Esophagus (tissue), 2 donors: Measurements from ENCODE around the gene PLCB1. TPM values are rescaled to one million over a fixed set of nuclear protein-coding genes. Genes with fewer than 3 reads are reported as not detected.

Source experiments
- H3K27ac ChIP-seq, 2 donors: one replicate each; pipeline ENCODE4 v1.5.1; 2013; ENCODE audit warnings: low read depth in 2 of 2, mild to moderate bottlenecking in 2 of 2, inconsistent platforms in 1 of 2, low read length in 1 of 2, moderate library complexity in 1 of 2
- H3K27me3 ChIP-seq, 2 donors: one replicate each; pipeline ENCODE4 v1.6.1; 2013; ENCODE audit warnings: low read length in 2 of 2, control low read depth in 1 of 2, mild to moderate bottlenecking in 1 of 2; ENCODE audit not compliant: insufficient read depth in 2 of 2, control insufficient read depth in 1 of 2
- H3K36me3 ChIP-seq, 2 donors: one replicate each; pipeline ENCODE4 v1.6.1; 2013; ENCODE audit warnings: low read length in 1 of 2; ENCODE audit not compliant: control insufficient read depth in 2 of 2, insufficient read depth in 2 of 2
- H3K4me1 ChIP-seq, 2 donors: one replicate each; pipeline ENCODE4 v1.6.1; 2013; ENCODE audit warnings: low read length in 1 of 2; ENCODE audit not compliant: control insufficient read depth in 2 of 2, insufficient read depth in 2 of 2
- H3K4me3 ChIP-seq, 2 donors: one replicate each; pipeline ENCODE4 v1.5.1; 2013; ENCODE audit warnings: low read length in 2 of 2, mild to moderate bottlenecking in 2 of 2, low read depth in 1 of 2, moderate library complexity in 1 of 2
- H3K9me3 ChIP-seq, 2 donors: one replicate each; pipeline ENCODE4 v1.6.1; 2013; ENCODE audit warnings: mild to moderate bottlenecking in 2 of 2, low read depth in 1 of 2, low read length in 1 of 2, moderate library complexity in 1 of 2; ENCODE audit not compliant: control insufficient read depth in 2 of 2, insufficient read depth in 1 of 2
- WGBS, 2 donors: extraction: QIAGEN DNeasy Blood & Tissue Kit; methylation state at CpG; one replicate each; pipeline ENCODE4 v1.1.7; 2013; 5-methylcytosine and 5-hydroxymethylcytosine counted together
- polyA plus RNA-seq, 2 donors: library from polyadenylated mRNA; stranded (reverse); fragments of 200-250 nt; gene quantifications; one replicate each; pipeline ENCODE4 v1.2.3, GENCODE V29; 2013
- donor health status: healthy with polysubstance abuse.
- donor health status: Bipolar disorder and iron deficiency.

The PLCB1 gene
- polyA plus RNA-seq, 2 donors = 1.7 to 3.0 TPM

DNA sequence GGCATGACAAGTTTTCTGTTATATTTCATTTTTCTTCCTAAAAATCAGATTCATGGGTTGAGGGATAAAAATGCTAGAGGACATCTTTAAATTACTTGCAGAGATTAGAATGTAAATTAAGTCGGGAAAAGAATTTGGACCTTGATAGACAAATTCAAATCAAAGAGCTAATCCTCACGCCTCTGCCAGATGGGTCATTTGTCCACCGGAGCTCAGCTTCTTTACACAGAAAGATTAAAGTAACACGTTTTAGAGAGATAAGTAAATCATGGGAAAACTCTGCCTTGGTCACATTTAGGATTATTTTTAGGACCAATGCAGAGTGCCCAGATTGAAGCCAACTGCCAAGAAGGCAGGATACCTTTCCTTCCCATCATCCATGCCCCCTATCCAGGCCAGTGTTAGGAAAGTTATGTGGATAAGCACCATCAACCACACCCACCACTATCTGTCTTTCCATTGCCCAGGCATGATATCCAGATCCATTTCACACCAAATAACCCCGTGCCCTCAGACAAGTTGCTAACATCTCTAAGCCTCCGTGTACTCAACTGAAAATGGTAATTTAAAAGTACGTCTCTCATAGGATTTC is 539.4 kb downstream of the PLCB1 start:
- Histone ChIP-seq H3K36me3 (peaks cover 0 to 4% of the 10 kb centered on the region in 2 donors), H3K27ac (no peak overlapping the region), H3K9me3 (no peaks in the 10 kb centered on the region), H3K27me3 (no peaks in the 10 kb centered on the region), H3K4me3 (no peak overlapping the region), H3K4me1 (no peaks in the 10 kb centered on the region)
- WGBS, 2 donors = 67 to 72% methylated on average over 7 of the region's 7 CpGs

DNA sequence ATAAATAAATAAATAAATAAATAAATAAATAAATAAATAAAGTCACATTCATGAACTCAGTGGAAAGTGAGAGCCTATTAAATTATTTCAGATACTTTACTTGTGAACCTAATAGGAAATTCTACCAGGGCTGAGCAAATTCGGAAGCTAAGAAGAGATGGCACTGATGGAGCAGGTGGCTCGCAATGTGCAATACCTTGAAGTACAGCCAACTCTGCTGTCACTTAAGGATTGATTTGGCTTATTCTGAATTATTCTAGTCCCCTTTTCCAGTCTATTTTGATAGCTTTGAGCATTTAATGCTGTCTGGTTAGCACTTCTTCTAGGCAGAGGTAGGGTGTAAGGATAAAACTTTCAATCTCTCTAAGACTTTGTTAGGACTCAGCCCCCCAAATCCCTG is 541.0 kb downstream of the PLCB1 start:
- Histone ChIP-seq H3K27ac (no peak overlapping the region), H3K4me3 (no peak overlapping the region), H3K4me1 (no peaks in the 10 kb centered on the region), H3K9me3 (no peaks in the 10 kb centered on the region), H3K27me3 (no peaks in the 10 kb centered on the region), H3K36me3 (peaks cover 0 to 4% of the 10 kb centered on the region in 2 donors)
- WGBS, 2 donors = 93 to 95% methylated on average over 2 of the region's 2 CpGs

DNA sequence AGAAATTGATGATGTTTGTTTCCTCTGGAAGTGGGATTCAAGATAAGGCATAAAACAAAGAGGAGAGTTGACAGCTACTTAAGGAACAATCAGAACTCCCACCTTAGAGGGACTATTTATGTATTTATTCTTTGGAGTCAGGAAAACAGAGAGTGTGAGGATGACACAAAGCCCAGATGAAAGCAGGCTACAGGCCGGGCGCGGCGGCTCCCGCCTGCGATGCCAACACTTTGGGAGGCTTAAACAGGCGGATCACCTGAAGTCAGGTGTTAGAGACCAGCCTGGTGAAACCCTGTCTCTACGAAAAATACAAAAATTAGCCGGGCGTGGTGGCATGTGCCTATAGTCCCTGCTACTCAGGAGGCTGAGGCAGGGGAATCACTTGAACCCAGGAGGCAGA is 543.8 kb downstream of the PLCB1 start:
- no peaks in the 10 kb centered on the region for H3K9me3 ChIP-seq

DNA sequence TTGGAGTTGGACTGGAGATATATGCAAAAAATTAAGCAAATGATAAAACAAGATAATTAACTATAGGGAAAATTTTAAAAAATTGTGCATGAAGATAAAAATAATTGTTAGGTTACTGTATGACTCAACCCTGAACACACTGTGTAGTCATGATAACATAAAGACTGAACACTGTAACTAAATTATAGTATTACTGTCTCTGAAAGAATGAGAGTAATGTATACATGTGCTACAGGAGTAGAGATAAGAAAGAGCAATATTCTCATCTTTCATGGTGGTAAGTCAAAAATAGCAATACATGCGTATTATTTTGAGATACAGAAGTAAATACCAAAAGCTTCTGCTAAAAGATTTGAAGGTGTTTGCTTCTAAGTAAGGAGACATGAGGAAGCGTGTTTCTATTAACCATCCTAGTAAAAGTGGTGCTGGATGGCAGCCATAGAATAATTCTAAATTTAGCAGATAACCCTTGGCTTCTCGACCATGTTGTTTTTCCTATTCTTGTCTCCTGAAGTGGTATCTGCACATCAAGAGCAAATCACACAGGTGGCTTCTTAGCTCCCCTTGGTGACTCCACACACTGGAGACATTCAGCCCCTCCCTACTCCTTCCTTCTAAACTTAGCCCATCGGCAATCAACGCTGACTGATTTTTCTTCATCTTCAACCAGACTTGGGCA is 546.2 kb downstream of the PLCB1 start:
- Histone ChIP-seq H3K9me3 (no peaks in the 10 kb centered on the region), H3K27ac (no peak overlapping the region), H3K36me3 (peaks cover 0 to 2% of the 10 kb centered on the region in 2 donors), H3K4me1 (no peaks in the 10 kb centered on the region), H3K4me3 (no peak overlapping the region), H3K27me3 (no peaks in the 10 kb centered on the region)
- 70 to 81% methylated on average over 5 of the region's 5 CpGs for WGBS, 2 donors

More for the DNA sequence above, 543.8 kb downstream of the PLCB1 start:
- Histone ChIP-seq H3K27me3 (no peaks in the 10 kb centered on the region), H3K4me1 (no peaks in the 10 kb centered on the region), H3K4me3 (no peak overlapping the region), H3K36me3 (peaks cover 0 to 4% of the 10 kb centered on the region in 2 donors), H3K27ac (no peak overlapping the region)
- 93 to 95% methylated on average over 10 of the region's 10 CpGs for WGBS, 2 donors

DNA sequence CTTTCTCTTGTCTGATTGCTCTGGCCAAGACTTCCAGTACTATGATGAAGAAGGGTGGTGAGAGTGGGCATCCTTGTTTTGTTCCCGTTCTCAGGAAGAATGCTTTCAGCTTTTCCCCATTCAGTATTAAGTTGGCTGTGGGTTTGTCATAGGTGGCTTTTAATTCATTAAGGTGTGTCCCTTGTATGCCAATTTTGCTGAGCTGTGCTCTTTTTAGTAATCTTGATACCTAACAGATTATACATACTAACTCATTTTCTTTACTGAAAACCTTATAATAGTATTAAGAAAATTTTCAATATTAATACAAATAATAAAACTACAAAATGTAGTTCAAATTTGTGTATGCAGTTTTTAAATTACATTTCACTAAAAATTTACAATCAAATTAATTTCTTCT is 557.3 kb downstream of the PLCB1 start:
- H3K9me3 ChIP-seq = no peaks in the 10 kb centered on the region
- H3K36me3 ChIP-seq = no peaks in the 10 kb centered on the region
- H3K4me3 ChIP-seq = no peak overlapping the region
- no peaks in the 10 kb centered on the region for H3K27me3 ChIP-seq
- no peaks in the 10 kb centered on the region for H3K4me1 ChIP-seq
- WGBS, 2 donors = 91 to 92% methylated on average over 1 of the region's 1 CpG
- no peak overlapping the region for H3K27ac ChIP-seq

DNA sequence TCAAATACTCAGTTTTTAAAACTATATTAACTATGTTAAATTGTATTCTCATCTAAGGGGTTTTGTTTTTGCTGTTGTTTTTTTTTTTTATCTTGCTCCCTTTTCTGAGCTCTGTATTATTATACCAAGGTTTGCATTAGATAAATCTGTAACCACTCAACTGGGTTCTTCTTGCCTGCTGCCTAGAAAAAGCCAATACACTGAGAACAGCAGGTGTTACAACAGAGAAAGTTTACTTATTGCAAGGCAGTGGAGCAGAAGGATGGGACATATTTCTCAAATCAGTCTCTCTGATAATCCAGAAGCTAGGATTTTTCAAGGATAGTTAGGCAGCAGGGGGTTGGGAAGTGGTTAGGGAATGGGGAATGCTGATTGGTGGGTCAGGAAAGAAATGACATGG is 558.0 kb downstream of the PLCB1 start:
- Histone ChIP-seq H3K27me3 (no peaks in the 10 kb centered on the region), H3K9me3 (no peaks in the 10 kb centered on the region), H3K4me3 (no peak overlapping the region), H3K36me3 (no peaks in the 10 kb centered on the region), H3K27ac (no peak overlapping the region), H3K4me1 (no peaks in the 10 kb centered on the region)

DNA sequence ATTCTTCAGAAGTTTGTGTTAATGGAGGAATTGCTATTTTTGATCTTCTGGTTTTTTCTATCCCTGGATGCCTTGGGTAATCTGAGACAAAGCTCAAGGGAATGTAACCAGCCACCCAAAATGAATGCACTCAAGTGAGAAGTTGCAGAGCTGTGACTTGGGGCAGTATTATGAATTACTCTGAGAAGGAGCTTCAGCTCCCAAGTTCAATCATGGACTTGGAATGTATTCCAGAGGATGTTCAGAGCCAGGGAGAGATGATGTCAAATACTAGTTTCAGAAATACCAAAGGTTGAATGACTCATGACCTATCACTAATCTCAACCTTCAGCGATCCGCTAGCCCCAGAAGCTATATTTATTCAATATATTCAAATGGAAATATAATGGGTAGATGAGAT is 561.6 kb downstream of the PLCB1 start:
- 68 to 84% methylated on average over 2 of the region's 2 CpGs for WGBS, 2 donors
- no peak overlapping the region for H3K27ac ChIP-seq

DNA sequence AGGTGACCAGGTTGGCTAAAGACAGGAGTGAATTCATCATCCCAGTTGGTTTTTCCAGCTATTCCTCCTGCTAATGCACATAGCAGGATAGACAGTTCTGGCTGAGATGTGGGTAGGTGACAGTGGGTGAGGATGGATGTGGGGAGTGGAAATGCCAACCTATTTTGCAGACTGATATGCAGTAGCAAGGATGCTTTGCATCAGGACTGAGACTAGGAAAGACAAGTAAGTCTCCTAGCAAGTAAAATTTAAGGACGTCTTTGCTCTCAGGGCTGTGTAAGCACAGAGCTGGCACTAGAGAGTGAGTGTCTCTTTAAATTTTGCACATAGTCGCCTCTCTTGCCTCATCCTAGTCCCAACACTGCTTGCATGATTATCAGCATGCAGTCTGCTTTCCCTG is 568.7 kb downstream of the PLCB1 start:
- H3K4me3 ChIP-seq = no peak overlapping the region
- 86 to 87% methylated on average over 2 of the region's 2 CpGs for WGBS, 2 donors

More for the DNA sequence above, 561.6 kb downstream of the PLCB1 start:
- no peaks in the 10 kb centered on the region for H3K9me3 ChIP-seq
- no peaks in the 10 kb centered on the region for H3K4me1 ChIP-seq
- no peak overlapping the region for H3K4me3 ChIP-seq
- H3K27me3 ChIP-seq = no peaks in the 10 kb centered on the region
- H3K36me3 ChIP-seq = no peaks in the 10 kb centered on the region

DNA sequence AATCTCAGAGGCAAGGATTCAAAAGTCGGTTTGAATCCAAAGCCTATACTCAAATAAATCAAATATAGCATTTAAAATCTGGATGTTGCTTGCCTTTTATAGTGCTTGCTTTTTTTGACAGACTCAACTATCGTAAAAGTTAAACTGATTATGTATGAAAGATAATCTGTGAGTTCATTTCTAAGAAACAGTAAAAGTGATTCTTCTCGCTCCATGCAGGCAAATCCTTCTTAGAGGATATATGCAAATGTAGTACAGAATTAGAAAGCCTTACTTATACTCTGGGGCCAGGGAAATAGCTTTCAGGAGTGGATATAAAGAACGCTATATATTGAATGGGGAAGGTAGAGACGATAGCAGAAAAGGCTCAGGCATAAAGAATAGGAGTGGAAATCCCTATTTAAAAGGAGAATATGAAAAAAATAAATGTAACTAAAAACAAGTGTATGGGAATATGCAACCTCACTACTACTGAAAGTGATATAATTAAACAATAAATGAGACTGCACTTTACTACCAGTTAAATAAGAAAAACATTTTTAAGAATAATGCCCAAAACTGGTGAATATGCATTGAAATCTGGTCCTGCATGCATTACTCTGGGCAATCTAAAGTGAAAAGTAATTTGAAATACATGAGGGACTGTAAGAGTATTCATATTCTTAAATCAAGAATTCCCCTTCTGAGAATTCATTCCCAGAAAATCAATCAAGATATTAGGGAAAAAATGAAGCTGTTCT is 575.1 kb downstream of the PLCB1 start:
- no peak overlapping the region for H3K4me3 ChIP-seq
- no peaks in the 10 kb centered on the region for H3K27me3 ChIP-seq
- H3K9me3 ChIP-seq = no peaks in the 10 kb centered on the region
- WGBS, 2 donors = 90 to 92% methylated on average over 5 of the region's 5 CpGs
- H3K36me3 ChIP-seq = no peaks in the 10 kb centered on the region
- no peak overlapping the region for H3K27ac ChIP-seq
- no peaks in the 10 kb centered on the region for H3K4me1 ChIP-seq

More for the DNA sequence above, 568.7 kb downstream of the PLCB1 start:
- Histone ChIP-seq H3K27ac (no peak overlapping the region), H3K4me1 (no peaks in the 10 kb centered on the region), H3K27me3 (no peaks in the 10 kb centered on the region), H3K9me3 (no peaks in the 10 kb centered on the region), H3K36me3 (no peaks in the 10 kb centered on the region)
